GM23338 (cell line): ENCODE measurements around the gene FASTKD3. TPM values are rescaled to one million over a fixed set of nuclear protein-coding genes. Genes with fewer than 3 reads are reported as not detected.

Experiments
- ATAC-seq: fragments of 200-7000 bp; cut with Tn5 transposase; 3 replicates; pipeline ENCODE4 v1.9.1; 2020
- DNase-seq: peaks from one replicate; pipeline ENCODE4 v3.0.0-alpha.2; 2015; ENCODE audit warnings: low spot score
- H2AFZ ChIP-seq: fragments of 200-600 bp; sonication (generic); 2 replicates; pipeline ENCODE4 v1.8.0; 2016; ENCODE audit warnings: antibody characterized with exemption, mild to moderate bottlenecking, moderate library complexity
- H3F3A ChIP-seq: fragments of 200-600 bp; sonication (generic); replicated peaks from 2 replicates; pipeline ENCODE4 v1.8.0; 2017; ENCODE audit warnings: antibody characterized with exemption, mixed run types, low read depth
- H3K27ac ChIP-seq: fragments of 200-600 bp; sonication (generic); 2 replicates; pipeline ENCODE4 v1.6.1; 2016; ENCODE audit warnings: low read depth
- H3K27me3 ChIP-seq: fragments of 200-600 bp; sonication (generic); 2 replicates; pipeline ENCODE4 v1.8.0; 2016; ENCODE audit warnings: mild to moderate bottlenecking, mixed run types, moderate library complexity; ENCODE audit not compliant: insufficient read depth
- H3K36me3 ChIP-seq: fragments of 200-600 bp; sonication (generic); 2 replicates; pipeline ENCODE4 v1.8.0; 2016; ENCODE audit warnings: mild to moderate bottlenecking; ENCODE audit not compliant: insufficient read depth
- H3K4me1 ChIP-seq: fragments of 200-600 bp; sonication (generic); 2 replicates; pipeline ENCODE4 v1.8.0; 2016; ENCODE audit warnings: mild to moderate bottlenecking, moderate library complexity; ENCODE audit not compliant: insufficient read depth
- H3K4me2 ChIP-seq: fragments of 200-600 bp; sonication (generic); 2 replicates; pipeline ENCODE4 v1.7.1; 2017; ENCODE audit warnings: mixed run types
- H3K4me3 ChIP-seq: fragments of 200-600 bp; sonication (generic); 2 replicates; pipeline ENCODE4 v1.6.1; 2016; ENCODE audit warnings: mixed run types
- H3K79me2 ChIP-seq: fragments of 200-600 bp; sonication (generic); replicated peaks from 2 replicates; pipeline ENCODE4 v1.8.0; 2017; ENCODE audit warnings: mild to moderate bottlenecking; ENCODE audit not compliant: insufficient read depth
- H3K9me2 ChIP-seq: fragments of 200-600 bp; sonication (generic); 2 replicates; pipeline ENCODE4 v1.8.0; 2017; ENCODE audit not compliant: insufficient read depth
- H4K20me1 ChIP-seq: fragments of 200-600 bp; sonication (generic); replicated peaks from 2 replicates; pipeline ENCODE4 v1.8.0; 2017; ENCODE audit warnings: mild to moderate bottlenecking; ENCODE audit not compliant: insufficient read depth
- H3K27ac Mint-ChIP-seq: 2 replicates; pipeline ENCODE4 v1.8.0; 2020; ENCODE audit warnings: inconsistent platforms, mild to moderate bottlenecking, moderate library complexity, mixed read lengths
- H3K27me3 Mint-ChIP-seq: 3 replicates; pipeline ENCODE4 v1.8.0; 2022; ENCODE audit warnings: low read depth, mild to moderate bottlenecking, moderate library complexity, mixed read lengths, inconsistent platforms; ENCODE audit not compliant: insufficient read depth, poor library complexity
- H3K36me3 Mint-ChIP-seq: 3 replicates; pipeline ENCODE4 v1.8.0; 2021; ENCODE audit warnings: low read depth, mild to moderate bottlenecking, inconsistent platforms, moderate library complexity, mixed read lengths
- H3K4me1 Mint-ChIP-seq: 3 replicates; pipeline ENCODE4 v1.8.0; 2020; ENCODE audit warnings: mild to moderate bottlenecking, inconsistent platforms, mixed read lengths
- H3K4me3 Mint-ChIP-seq: 3 replicates; pipeline ENCODE4 v1.8.0; 2021; ENCODE audit warnings: moderate library complexity, mild to moderate bottlenecking, inconsistent platforms, mixed read lengths
- H3K9me3 Mint-ChIP-seq: 3 replicates; pipeline ENCODE4 v1.8.0; 2020; ENCODE audit warnings: moderate library complexity, mild to moderate bottlenecking, inconsistent platforms, mixed read lengths
- EZH2 ChIP-seq: fragments of 200-600 bp; sonication (generic); IDR thresholded peaks from one replicate; pipeline ENCODE4 v1.8.0; 2017; ENCODE audit warnings: antibody characterized with exemption, mild to moderate bottlenecking, low read depth; ENCODE audit not compliant: unreplicated experiment
- EZH2phosphoT487 ChIP-seq: fragments of 200-600 bp; sonication (generic); IDR thresholded peaks from one replicate; pipeline ENCODE4 v1.8.1; 2018; ENCODE audit warnings: antibody characterized with exemption; ENCODE audit not compliant: unreplicated experiment
- JUNB ChIP-seq: IDR thresholded peaks from one replicate; pipeline ENCODE4 v1.6.1; 2016; ENCODE audit warnings: antibody characterized with exemption; ENCODE audit not compliant: unreplicated experiment
- NANOG ChIP-seq: IDR thresholded peaks from 2 replicates; pipeline ENCODE4 v1.6.1; 2016; ENCODE audit warnings: antibody characterized with exemption, borderline replicate concordance
- ZNF114 ChIP-seq: fragments of 250-450 bp; sonication (Bioruptor Pico); IDR thresholded peaks from 2 replicates; pipeline ENCODE4 v1.5.0; 2020; ENCODE audit warnings: mild to moderate bottlenecking, moderate library complexity
- ZNF331 ChIP-seq: fragments of 250-450 bp; sonication (Bioruptor Pico); IDR thresholded peaks from 2 replicates; pipeline ENCODE4 v1.5.0; 2020; ENCODE audit warnings: low read depth, mild to moderate bottlenecking, moderate library complexity
- polyA plus RNA-seq: library from polyadenylated mRNA; unstranded; fragments of >200 nt; fragmentation: Nextera tagmentation; extraction: Ambion mirVana; gene quantifications from 2 replicates; pipeline ENCODE4 v1.2.1, GENCODE V29; 2016
- total RNA-seq: library from RNA; depleted of rRNA; stranded (reverse); fragments of >200 nt; shearing (Covaris generic); gene quantifications from 2 replicates; pipeline ENCODE4 v1.2.3, GENCODE V29; 2014
- TF ChIP-seq, protein P1 (sequence below): IDR thresholded peaks from one replicate; pipeline ENCODE4 v1.6.1; 2018; ENCODE audit warnings: antibody characterized with exemption; ENCODE audit not compliant: unreplicated experiment
- TF ChIP-seq, protein P2 (sequence below): fragments of 250-450 bp; sonication (Bioruptor Pico); IDR thresholded peaks from 2 replicates; pipeline ENCODE4 v1.5.0; 2020; ENCODE audit warnings: mild to moderate bottlenecking, moderate library complexity
- TF ChIP-seq, protein P3 (sequence below): IDR thresholded peaks from 2 replicates; pipeline ENCODE4 v1.6.1; 2016; ENCODE audit warnings: antibody characterized with exemption

FASTKD3 gene
- total and polyA plus RNA-seq, 2 experiments from 2014 or later, result 10.8 to 13.5 TPM

DNA sequence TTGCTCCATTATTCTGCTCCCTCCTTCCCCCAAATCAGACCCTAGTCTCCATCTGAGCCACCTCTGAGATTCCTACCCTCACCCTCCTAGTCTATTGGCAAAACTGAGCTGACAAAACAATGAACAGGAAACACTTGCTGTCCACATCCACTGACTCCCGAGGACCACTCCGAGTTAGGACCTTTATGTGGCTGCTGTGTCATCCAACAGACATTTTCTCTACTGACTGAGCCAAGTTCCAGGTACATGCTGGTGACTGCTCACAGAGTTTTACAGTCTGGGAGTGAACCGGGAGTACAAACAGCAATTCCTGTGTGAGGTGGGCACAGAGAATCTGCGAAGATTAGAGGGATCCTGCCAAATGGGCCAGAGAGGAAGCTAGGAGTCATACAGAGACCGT lies 57.1 kb downstream of the FASTKD3 start:
- H3F3A ChIP-seq, result no peaks in the 10 kb centered on the region
- Mint-ChIP-seq H3K36me3 (peaks cover 29% of the 10 kb centered on the region), H3K4me1 (peaks cover 23% of the 10 kb centered on the region), H3K4me3 (no peak overlapping the region), H3K9me3 (no peaks in the 10 kb centered on the region; the same call in 2 of the 3 replicates), H3K27me3 (no peaks in the 10 kb centered on the region), H3K27ac (0 out of 2 replicates have a peak overlapping the region, but pooled peaks have one; percentile 63)
- H3K27ac ChIP-seq, result no peak overlapping the region
- H2AFZ ChIP-seq, result no peak overlapping the region
- no peaks in the 10 kb centered on the region for H3K9me2 ChIP-seq
- H3K4me3 ChIP-seq, result no peak overlapping the region
- no peak overlapping the region for H3K4me2 ChIP-seq
- H3K79me2 ChIP-seq, result no peaks in the 10 kb centered on the region
- TF ChIP-seq JUNB, result no peak
- TF ChIP-seq, protein P1, sequence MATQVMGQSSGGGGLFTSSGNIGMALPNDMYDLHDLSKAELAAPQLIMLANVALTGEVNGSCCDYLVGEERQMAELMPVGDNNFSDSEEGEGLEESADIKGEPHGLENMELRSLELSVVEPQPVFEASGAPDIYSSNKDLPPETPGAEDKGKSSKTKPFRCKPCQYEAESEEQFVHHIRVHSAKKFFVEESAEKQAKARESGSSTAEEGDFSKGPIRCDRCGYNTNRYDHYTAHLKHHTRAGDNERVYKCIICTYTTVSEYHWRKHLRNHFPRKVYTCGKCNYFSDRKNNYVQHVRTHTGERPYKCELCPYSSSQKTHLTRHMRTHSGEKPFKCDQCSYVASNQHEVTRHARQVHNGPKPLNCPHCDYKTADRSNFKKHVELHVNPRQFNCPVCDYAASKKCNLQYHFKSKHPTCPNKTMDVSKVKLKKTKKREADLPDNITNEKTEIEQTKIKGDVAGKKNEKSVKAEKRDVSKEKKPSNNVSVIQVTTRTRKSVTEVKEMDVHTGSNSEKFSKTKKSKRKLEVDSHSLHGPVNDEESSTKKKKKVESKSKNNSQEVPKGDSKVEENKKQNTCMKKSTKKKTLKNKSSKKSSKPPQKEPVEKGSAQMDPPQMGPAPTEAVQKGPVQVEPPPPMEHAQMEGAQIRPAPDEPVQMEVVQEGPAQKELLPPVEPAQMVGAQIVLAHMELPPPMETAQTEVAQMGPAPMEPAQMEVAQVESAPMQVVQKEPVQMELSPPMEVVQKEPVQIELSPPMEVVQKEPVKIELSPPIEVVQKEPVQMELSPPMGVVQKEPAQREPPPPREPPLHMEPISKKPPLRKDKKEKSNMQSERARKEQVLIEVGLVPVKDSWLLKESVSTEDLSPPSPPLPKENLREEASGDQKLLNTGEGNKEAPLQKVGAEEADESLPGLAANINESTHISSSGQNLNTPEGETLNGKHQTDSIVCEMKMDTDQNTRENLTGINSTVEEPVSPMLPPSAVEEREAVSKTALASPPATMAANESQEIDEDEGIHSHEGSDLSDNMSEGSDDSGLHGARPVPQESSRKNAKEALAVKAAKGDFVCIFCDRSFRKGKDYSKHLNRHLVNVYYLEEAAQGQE, result no peak
- TF ChIP-seq ZNF331 (CRISPR knock-in tag), result no peak
- no peak for TF ChIP-seq ZNF114 (CRISPR knock-in tag)
- TF ChIP-seq, protein P2, sequence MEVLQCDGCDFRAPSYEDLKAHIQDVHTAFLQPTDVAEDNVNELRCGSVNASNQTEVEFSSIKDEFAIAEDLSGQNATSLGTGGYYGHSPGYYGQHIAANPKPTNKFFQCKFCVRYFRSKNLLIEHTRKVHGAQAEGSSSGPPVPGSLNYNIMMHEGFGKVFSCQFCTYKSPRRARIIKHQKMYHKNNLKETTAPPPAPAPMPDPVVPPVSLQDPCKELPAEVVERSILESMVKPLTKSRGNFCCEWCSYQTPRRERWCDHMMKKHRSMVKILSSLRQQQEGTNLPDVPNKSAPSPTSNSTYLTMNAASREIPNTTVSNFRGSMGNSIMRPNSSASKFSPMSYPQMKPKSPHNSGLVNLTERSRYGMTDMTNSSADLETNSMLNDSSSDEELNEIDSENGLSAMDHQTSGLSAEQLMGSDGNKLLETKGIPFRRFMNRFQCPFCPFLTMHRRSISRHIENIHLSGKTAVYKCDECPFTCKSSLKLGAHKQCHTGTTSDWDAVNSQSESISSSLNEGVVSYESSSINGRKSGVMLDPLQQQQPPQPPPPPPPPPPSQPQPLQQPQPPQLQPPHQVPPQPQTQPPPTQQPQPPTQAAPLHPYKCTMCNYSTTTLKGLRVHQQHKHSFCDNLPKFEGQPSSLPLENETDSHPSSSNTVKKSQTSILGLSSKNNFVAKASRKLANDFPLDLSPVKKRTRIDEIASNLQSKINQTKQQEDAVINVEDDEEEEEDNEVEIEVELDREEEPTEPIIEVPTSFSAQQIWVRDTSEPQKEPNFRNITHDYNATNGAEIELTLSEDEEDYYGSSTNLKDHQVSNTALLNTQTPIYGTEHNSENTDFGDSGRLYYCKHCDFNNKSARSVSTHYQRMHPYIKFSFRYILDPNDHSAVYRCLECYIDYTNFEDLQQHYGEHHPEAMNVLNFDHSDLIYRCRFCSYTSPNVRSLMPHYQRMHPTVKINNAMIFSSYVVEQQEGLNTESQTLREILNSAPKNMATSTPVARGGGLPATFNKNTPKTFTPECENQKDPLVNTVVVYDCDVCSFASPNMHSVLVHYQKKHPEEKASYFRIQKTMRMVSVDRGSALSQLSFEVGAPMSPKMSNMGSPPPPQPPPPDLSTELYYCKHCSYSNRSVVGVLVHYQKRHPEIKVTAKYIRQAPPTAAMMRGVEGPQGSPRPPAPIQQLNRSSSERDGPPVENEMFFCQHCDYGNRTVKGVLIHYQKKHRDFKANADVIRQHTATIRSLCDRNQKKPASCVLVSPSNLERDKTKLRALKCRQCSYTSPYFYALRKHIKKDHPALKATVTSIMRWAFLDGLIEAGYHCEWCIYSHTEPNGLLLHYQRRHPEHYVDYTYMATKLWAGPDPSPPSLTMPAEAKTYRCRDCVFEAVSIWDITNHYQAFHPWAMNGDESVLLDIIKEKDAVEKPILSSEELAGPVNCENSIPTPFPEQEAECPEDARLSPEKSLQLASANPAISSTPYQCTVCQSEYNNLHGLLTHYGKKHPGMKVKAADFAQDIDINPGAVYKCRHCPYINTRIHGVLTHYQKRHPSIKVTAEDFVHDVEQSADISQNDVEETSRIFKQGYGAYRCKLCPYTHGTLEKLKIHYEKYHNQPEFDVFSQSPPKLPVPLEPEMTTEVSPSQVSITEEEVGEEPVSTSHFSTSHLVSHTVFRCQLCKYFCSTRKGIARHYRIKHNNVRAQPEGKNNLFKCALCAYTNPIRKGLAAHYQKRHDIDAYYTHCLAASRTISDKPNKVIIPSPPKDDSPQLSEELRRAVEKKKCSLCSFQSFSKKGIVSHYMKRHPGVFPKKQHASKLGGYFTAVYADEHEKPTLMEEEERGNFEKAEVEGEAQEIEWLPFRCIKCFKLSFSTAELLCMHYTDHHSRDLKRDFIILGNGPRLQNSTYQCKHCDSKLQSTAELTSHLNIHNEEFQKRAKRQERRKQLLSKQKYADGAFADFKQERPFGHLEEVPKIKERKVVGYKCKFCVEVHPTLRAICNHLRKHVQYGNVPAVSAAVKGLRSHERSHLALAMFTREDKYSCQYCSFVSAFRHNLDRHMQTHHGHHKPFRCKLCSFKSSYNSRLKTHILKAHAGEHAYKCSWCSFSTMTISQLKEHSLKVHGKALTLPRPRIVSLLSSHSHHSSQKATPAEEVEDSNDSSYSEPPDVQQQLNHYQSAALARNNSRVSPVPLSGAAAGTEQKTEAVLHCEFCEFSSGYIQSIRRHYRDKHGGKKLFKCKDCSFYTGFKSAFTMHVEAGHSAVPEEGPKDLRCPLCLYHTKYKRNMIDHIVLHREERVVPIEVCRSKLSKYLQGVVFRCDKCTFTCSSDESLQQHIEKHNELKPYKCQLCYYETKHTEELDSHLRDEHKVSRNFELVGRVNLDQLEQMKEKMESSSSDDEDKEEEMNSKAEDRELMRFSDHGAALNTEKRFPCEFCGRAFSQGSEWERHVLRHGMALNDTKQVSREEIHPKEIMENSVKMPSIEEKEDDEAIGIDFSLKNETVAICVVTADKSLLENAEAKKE, result no peak
- TF ChIP-seq NANOG, result no peak
- TF ChIP-seq, protein P3, sequence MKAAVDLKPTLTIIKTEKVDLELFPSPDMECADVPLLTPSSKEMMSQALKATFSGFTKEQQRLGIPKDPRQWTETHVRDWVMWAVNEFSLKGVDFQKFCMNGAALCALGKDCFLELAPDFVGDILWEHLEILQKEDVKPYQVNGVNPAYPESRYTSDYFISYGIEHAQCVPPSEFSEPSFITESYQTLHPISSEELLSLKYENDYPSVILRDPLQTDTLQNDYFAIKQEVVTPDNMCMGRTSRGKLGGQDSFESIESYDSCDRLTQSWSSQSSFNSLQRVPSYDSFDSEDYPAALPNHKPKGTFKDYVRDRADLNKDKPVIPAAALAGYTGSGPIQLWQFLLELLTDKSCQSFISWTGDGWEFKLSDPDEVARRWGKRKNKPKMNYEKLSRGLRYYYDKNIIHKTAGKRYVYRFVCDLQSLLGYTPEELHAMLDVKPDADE, result no peak
- no peak for TF ChIP-seq EZH2
- TF ChIP-seq EZH2phosphoT487, result no peak
- H3K36me3 ChIP-seq, result peaks cover 10% of the 10 kb centered on the region; the same call in 1 of the 2 replicates
- peaks cover 16% of the 10 kb centered on the region for H3K4me1 ChIP-seq
- no peak for DNase-seq
- H4K20me1 ChIP-seq, result 0 out of 2 replicates have a peak, but pooled peaks cover 5% of the 10 kb centered on the region
- no peaks in the 10 kb centered on the region for H3K27me3 ChIP-seq
- no peak for ATAC-seq
